HFFc6 (cell line): ENCODE measurements around the gene CHAC1. TPM values are rescaled to one million over a fixed set of nuclear protein-coding genes. Genes with fewer than 3 reads are reported as not detected.

Source experiments
- DNase-seq: peaks from one replicate; pipeline ENCODE4 v3.0.0-alpha.2; 2018
- H3K27ac Mint-ChIP-seq: 2 replicates; pipeline ENCODE4 v1.8.0; 2020; ENCODE audit warnings: mild to moderate bottlenecking, mixed read lengths
- H3K27me3 Mint-ChIP-seq: 2 replicates; pipeline ENCODE4 v1.8.0; 2021; ENCODE audit warnings: mild to moderate bottlenecking, moderate library complexity, mixed read lengths; ENCODE audit not compliant: insufficient read depth
- H3K36me3 Mint-ChIP-seq: 2 replicates; pipeline ENCODE4 v1.8.0; 2021; ENCODE audit warnings: low read depth, mixed read lengths
- H3K4me1 Mint-ChIP-seq: 2 replicates; pipeline ENCODE4 v1.8.0; 2020; ENCODE audit warnings: low read depth, mixed read lengths
- H3K4me3 Mint-ChIP-seq: 2 replicates; pipeline ENCODE4 v1.8.0; 2020; ENCODE audit warnings: mild to moderate bottlenecking, moderate library complexity, mixed read lengths
- H3K9me3 Mint-ChIP-seq: 2 replicates; pipeline ENCODE4 v1.8.0; 2020; ENCODE audit warnings: mild to moderate bottlenecking, mixed read lengths
- total RNA-seq, 6 experiments: library from RNA; stranded (reverse); fragmentation: NEBNext Ultra II Directional; extraction: Animal tissue kit (Norgen Biotek cat#: 25700); gene quantifications; 2 replicates in 1 of 6; 3 replicates in 5 of 6; pipeline ENCODE4 v1.2.3, GENCODE V29; 2021
- TF ChIP-seq, protein P1 (sequence below): fragments of 200-600 bp; sonication (generic); IDR thresholded peaks from 2 replicates; pipeline ENCODE4 v1.5.0; 2021; ENCODE audit warnings: antibody characterized with exemption, mild to moderate bottlenecking

CHAC1 gene
- total RNA-seq, 6 experiments from 2014 or later: 20.8 to 26.0 (median 24.2) TPM

DNA sequence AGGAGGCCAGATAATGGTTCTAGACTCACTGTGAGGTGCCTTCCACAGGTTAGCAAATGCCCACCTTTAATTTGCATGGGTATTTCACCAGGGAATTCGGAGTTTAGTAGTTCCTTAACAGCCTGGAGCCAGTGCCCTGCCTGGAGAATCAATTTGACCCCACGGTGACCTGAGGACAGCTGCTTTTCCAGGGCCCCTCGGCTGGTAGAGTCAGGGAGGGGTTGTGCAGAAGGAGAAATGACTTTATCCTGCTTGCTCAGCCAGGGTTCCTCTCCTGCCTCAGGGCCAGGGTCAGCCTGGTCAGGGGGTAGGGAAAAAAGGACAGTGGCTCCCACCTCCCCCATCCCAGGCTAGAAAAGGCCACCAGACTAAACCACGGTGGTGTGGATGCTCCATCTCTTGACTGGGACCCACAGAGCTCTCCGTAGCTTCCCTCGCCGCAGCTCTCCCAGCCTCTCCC lies 12.2 kb upstream of the CHAC1 start:
- H3K4me1 Mint-ChIP-seq: peaks cover 32% of the 10 kb centered on the region
- H3K27me3 Mint-ChIP-seq: peaks cover 1% of the 10 kb centered on the region; the same call in 1 of the 2 replicates
- no peak for DNase-seq
- H3K4me3 Mint-ChIP-seq: peak overlapping the region; percentile 81
- H3K9me3 Mint-ChIP-seq: no peaks in the 10 kb centered on the region
- no peaks in the 10 kb centered on the region for H3K36me3 Mint-ChIP-seq
- peak overlapping the region; percentile 94 for H3K27ac Mint-ChIP-seq
- TF ChIP-seq, protein P1, sequence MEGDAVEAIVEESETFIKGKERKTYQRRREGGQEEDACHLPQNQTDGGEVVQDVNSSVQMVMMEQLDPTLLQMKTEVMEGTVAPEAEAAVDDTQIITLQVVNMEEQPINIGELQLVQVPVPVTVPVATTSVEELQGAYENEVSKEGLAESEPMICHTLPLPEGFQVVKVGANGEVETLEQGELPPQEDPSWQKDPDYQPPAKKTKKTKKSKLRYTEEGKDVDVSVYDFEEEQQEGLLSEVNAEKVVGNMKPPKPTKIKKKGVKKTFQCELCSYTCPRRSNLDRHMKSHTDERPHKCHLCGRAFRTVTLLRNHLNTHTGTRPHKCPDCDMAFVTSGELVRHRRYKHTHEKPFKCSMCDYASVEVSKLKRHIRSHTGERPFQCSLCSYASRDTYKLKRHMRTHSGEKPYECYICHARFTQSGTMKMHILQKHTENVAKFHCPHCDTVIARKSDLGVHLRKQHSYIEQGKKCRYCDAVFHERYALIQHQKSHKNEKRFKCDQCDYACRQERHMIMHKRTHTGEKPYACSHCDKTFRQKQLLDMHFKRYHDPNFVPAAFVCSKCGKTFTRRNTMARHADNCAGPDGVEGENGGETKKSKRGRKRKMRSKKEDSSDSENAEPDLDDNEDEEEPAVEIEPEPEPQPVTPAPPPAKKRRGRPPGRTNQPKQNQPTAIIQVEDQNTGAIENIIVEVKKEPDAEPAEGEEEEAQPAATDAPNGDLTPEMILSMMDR: no peak

DNA sequence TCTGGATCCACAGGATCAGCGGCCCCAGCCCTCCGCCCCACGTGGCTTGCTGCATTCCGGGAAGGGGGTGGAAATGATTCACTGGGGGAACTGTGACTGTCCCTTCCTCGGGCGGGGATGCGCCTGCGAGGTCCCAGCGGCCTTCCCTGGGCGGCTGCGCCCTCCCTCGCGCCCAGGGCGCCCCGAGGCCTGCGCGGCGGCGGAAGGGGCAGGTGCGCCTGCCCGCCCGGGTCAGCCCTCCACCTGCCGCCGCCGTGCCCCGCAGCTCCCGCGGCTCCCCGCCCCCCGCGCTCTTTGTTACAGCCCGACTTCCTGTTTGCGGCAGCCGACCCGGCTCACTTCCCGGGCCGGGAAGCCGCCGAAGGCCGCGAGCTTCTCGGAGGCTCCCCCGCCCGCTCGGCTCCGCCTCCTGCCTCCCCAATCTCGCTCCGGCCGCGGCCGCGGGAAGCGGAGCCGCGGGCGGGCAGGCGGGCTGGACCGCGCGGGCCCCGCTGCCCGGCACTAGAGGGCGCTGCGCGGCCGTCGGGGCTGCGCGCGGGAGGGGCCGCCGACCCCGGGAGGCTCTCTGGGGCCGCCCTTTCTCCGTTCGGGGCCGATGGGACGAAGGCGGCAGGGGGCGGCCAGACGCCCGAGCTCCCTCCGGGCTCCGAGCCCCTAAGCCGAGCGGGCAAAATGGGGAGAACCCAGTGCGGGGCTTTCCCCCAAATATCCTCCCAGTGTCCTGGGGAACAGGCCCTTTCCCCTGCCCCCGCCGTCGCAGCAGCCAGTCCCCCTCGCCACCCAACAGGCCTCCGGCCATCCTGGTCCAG lies 11.5 kb upstream of the CHAC1 start:
- TF ChIP-seq, protein P1: peak; percentile 73
- no peaks in the 10 kb centered on the region for H3K36me3 Mint-ChIP-seq
- H3K27ac Mint-ChIP-seq: peak overlapping the region; percentile 94
- H3K27me3 Mint-ChIP-seq: peaks cover 1% of the 10 kb centered on the region; the same call in 1 of the 2 replicates
- no peaks in the 10 kb centered on the region for H3K9me3 Mint-ChIP-seq
- peak; percentile 69 for DNase-seq
- peak overlapping the region; percentile 81 for H3K4me3 Mint-ChIP-seq
- peaks cover 32% of the 10 kb centered on the region for H3K4me1 Mint-ChIP-seq

DNA sequence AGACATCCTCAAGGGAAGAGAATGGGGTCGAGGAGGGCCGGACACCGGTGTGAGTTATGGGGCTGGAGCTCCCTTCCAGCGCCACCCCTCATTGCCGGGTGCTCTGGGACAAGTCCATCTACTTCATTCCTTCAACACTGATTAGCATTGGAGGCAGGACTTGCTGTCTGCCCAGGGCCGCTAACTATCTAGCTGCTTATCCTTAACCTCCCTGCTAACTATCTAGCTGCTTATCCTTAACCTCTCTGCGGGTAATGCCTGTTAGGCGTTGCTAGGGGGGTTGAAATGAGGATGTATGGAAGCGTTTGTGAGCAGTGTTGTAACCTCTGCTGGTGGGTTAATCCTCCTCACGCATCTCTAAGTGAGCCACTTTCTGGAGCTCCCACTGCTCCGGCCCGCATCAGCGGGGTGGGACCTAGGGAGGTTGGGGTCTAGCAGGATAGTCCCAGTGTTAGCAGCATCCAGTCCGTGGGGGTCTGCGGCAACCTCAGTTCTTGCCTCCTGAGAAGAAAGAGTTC lies 10.9 kb upstream of the CHAC1 start:
- Mint-ChIP-seq H3K9me3 (no peaks in the 10 kb centered on the region), H3K4me1 (peaks cover 26% of the 10 kb centered on the region), H3K27ac (peak overlapping the region; percentile 70), H3K36me3 (no peaks in the 10 kb centered on the region), H3K4me3 (peak overlapping the region; percentile 75), H3K27me3 (peaks cover 1% of the 10 kb centered on the region; the same call in 1 of the 2 replicates)
- DNase-seq: no peak
- TF ChIP-seq, protein P1: no peak

DNA sequence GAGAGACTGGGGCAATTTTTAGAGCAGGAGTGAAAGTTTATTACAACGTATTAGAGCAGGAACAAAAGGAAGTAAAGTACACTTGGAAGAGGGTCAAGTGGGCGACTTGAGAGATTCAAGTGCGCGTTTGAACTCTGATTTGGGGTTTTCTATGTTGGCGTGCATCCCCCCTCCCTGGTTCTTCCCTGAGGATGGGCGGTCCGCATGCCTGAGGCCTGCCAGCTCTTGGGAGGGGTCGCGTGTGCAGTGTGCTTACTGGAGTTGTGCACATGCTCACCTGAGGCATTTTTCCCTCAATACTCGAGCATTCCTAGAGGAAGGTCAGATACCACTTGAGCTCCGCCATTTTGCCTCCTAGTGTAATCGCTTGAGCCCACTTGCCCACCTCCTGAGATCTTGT lies 10.4 kb upstream of the CHAC1 start:
- 0 out of 2 replicates have a peak overlapping the region, but pooled peaks have one; percentile 29 for H3K27ac Mint-ChIP-seq

DNA sequence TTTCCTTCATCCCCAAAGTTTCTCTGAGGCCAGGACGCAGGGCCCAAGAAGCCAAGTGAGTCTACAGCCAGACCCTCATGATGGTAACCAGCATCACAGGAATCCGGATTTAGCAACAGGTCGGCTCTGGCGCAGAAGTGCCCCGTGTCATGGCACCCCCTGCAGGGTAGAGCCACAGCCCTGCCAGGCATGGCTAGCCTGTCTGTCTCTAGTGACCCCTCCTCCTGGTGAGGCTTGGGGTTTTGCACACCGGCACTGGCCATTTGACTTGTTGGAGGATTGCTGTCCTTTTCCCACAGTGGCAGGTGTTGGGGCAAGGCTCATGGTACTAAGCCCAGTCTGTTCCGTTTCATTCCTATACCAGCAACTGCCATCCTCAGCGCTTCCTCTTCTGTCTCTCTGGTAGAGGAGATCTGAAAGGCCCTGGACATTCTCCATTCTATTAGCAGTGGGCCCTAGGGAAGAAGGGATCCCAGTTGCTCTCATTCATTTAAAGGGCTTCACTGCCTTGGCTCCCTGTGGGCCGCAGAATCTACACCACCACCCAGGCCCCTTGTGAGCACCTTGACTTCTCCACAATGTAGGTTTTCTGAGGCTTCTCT lies 9.4 kb upstream of the CHAC1 start:
- Mint-ChIP-seq H3K9me3 (no peaks in the 10 kb centered on the region), H3K27ac (no peak overlapping the region), H3K27me3 (peaks cover 1% of the 10 kb centered on the region; the same call in 1 of the 2 replicates), H3K4me3 (no peak overlapping the region), H3K36me3 (no peaks in the 10 kb centered on the region), H3K4me1 (peaks cover 25% of the 10 kb centered on the region)
- DNase-seq: no peak
- TF ChIP-seq, protein P1: no peak

More for the DNA sequence above, 10.4 kb upstream of the CHAC1 start:
- Mint-ChIP-seq H3K4me3 (peak overlapping the region; percentile 75; the same call in 1 of the 2 replicates), H3K9me3 (no peaks in the 10 kb centered on the region), H3K27me3 (peaks cover 1% of the 10 kb centered on the region; the same call in 1 of the 2 replicates), H3K4me1 (peaks cover 25% of the 10 kb centered on the region), H3K36me3 (no peaks in the 10 kb centered on the region)
- DNase-seq: no peak
- TF ChIP-seq, protein P1: no peak
